Germinal center (tissue), 1 donor: ENCODE data around the gene CELF4.

Experiments
- DNase-seq: peaks from one replicate; pipeline ENCODE4 v3.0.0; 2012; ENCODE audit warnings: mixed read lengths, low spot score

CELF4 gene

DNA sequence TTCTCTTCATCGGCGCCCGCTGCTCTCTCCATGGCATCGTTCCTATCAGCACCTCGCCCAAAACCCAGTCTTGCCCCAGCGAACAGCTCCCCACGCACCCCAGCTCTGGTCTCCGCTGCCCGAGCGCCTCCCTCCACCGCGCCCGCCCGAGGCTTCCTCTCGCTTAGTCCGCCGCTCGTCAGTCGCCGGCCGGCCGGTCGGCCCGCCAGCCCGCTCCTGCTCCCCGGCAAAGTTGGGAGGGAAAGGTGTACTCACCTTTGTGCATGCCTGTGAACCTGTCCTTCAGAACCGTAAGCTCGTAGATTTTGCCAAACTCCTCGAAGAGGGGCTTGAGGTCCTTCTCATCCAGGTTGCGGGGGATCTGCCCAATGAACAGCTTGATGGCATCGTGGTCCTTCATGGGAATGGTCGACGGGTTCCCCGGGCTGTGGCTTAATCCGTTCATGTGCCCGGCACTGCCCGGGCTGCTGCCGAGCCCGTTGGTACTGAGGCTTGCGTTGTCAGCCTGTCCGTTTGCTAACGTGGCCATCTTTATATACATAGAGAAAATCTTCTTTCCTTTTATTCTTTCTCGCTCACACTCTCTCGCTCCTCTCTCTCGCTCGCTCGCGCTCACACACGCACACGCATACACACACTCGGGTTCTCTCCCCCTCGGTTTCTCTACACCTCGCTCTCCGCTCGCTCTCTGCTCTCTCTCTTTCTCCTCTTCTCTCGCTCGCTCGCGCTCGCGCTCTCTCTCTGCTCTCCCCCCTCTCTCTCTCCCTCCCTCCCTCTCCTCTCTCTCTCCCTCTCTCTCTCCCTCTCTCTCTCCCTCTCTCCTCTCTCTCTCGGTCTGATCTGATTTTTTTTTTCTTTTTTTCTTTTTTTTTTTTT, at the start of gene CELF4:
CELF4 (minus strand) TSS at position 698 of the 876 bp plus-strand sequence.
- no peak for DNase-seq

DNA sequence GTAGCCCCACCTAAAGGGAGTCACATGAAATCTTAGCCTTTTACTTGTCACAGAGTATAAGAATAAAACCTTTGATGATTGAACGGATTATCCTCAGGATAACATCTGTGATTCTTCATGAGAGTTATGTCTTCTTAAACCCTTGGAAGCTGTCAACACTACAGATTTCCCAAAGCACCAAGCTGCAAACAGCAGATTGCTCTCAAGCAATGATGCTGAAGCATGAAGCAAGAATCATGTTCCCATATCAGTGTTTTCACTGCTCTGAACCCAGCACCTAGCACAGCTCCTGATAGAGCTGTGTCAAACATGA, 47.6 kb upstream of the CELF4 start:
- DNase-seq: no peak

DNA sequence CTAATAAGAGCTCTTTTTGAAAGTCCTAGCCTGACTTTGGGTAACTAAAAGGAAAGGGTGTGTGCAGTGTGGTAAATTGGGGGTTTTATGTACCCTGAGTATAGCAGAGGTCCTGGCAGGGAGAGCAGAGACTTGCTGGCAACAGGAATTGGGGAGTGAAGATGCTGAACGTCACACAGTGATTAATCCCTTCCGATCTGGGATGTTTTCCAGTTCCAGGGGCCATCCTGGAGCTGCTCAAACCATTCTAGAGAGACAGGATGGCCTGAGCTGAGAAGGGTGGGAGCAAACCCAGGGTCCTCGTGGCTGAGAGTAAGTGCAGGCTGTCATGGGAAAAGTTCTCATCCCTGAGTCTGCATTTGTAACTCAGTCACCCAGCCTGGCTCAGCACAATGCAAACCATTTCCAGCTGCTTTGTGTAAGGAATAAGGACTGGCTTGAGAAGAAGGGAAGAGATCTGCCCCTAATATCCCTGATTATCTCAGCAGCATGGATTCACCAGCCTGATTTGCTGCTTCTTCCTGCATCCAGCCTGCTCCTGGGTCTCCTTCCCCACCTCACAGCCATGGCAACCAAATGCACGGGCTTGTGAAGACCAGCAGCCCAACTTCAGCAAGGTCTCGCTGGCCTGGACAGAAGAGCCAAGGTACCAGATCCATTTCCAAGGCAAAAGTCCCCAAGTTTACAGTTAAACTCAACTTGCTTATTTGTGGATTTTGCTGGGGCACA, 47.1 kb upstream of the CELF4 start:
- no peak for DNase-seq

- no peak for DNase-seq
Measured at GRCh38 chr18:37611614-37612279, 46.1 kb upstream of the CELF4 start.

GRCh38 chr18:37608876-37609275, 43.3 kb upstream of the CELF4 start:
- DNase-seq: no peak

GRCh38 chr18:37607281-37607680, 41.7 kb upstream of the CELF4 start:
- DNase-seq: no peak

GRCh38 chr18:37604032-37604431, 38.4 kb upstream of the CELF4 start:
- no peak for DNase-seq

GRCh38 chr18:37598966-37599896, 33.6 kb upstream of the CELF4 start:
- DNase-seq: no peak

GRCh38 chr18:37598396-37598795, 32.8 kb upstream of the CELF4 start:
- DNase-seq: no peak

- DNase-seq: no peak
Measured at GRCh38 chr18:37590346-37590745, 24.7 kb upstream of the CELF4 start.

- no peak for DNase-seq
Measured at GRCh38 chr18:37588289-37588688, 22.7 kb upstream of the CELF4 start.

- DNase-seq: no peak
Measured at GRCh38 chr18:37586656-37587225, 21.1 kb upstream of the CELF4 start.

DNA sequence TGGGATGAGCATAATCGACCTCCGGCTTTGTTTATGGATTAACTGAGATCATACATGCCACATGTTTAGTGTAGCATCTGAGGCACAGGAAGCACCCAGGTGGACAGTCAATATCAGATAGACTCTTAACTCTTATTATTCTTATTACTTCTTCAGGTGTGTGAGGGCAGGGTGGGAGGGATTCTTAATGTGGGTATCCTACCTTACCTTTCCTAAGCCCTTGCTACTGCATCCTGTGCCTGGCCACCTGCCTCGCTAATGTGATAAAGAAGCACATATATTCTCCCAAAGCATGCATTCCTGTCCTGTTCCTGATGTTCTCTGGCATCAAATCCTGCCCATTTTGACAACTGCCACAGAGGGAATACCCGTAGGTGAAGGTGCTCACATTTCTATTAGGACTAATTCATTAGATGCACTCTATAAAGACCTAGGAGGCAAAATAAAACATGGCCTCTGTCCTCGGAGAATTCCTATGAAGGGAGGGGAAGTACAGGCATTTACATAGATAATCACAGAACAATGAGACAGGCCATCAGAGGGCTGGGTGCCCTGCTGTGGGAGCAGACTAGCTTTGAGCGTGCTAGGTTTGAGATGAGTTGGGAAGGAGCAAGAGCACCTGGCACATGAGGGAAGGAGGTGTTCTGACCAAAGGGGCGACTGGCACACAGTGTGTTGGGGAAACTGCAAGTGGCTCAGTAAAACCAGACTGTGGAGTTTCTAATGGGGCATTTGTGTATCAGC, 19.5 kb upstream of the CELF4 start:
- no peak for DNase-seq

GRCh38 chr18:37584217-37584616, 18.6 kb upstream of the CELF4 start:
- DNase-seq: no peak

GRCh38 chr18:37582261-37582660, 16.7 kb upstream of the CELF4 start:
- no peak for DNase-seq

DNA sequence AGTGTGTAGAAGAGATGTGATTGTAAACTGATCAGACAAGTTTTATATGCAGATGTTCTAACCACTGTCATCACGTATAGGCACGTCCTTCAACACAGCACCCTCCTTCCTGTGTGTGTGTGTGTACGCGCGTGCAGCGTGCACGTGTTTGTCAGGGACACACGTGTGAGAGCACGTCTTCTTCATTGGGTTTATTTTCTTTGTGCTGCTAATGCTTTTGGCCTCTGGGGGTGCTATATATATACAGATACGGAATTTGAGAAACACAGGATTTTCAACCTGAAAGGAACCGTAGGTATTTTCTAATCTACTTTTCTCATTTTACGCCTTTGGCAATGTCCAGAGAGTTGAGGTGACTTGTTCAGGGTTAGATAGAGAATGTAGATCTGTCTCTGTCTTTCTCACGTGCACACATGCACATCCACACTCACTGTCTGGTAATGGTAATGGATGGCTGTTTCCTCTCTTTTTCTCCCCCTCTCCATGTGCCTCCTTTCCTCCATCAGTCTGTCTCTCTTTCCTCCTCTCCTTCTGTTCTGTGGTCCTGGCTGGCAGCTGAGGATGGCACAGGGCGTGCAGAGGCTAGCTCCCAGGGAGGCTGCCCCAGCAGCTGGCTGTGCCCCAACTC, 13.4 kb upstream of the CELF4 start:
- no peak for DNase-seq

GRCh38 chr18:37578182-37578678, 12.6 kb upstream of the CELF4 start:
- no peak for DNase-seq

DNA sequence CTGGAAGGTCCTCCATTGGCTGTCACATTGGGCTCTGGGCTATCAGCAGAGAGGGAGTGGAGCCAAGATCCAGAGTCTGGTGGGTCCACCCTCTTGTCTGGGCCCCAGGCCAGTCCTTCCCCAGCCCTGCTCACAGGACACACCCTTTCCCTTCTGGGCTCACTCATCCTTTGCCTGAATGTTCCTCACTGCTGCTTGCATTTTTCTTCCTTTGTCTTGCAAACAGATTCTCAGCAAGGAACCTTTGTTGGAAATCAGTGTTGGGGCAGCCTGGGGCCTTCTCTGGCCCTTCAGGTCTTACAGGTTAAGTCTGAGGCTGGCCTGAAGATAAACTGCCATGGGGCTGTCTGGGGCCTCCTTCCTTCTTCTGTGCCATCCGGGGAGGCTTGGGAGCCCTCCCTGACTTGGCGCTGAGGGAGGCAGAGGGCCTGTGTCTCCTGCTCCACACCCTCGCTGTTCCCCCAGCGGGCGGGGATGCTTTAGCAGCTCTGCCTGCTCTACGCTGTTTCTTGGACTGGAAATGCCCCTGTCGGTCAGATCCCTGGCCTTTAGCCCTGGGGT, 11.5 kb upstream of the CELF4 start:
- no peak for DNase-seq

GRCh38 chr18:37575646-37576045, 10.0 kb upstream of the CELF4 start:
- DNase-seq: no peak

GRCh38 chr18:37574113-37574512, 8.5 kb upstream of the CELF4 start:
- no peak for DNase-seq
